NCI-H460 (cell line): ENCODE results near the gene PLXDC2. TPM values are rescaled to one million over a fixed set of nuclear protein-coding genes. Genes with fewer than 3 reads are reported as not detected.
"Not testable (repeated sequence)": the region's sequence is repeated elsewhere in the genome, so short reads cannot be mapped to it uniquely, and the experiment has no call there.

Experiments
- DNase-seq: peaks from one replicate; pipeline ENCODE4 v3.0.0-alpha.2; 2016; ENCODE audit warnings: low read depth; ENCODE audit errors: extremely low read depth
- total RNA-seq: library from RNA; depleted of rRNA; stranded (reverse); fragments of >200 nt; shearing (Covaris generic); gene quantifications from 2 replicates; pipeline ENCODE4 v1.2.3, GENCODE V29; 2014

Gene PLXDC2
- total RNA-seq, 1 experiment from 2014 or later = 0.07 TPM

DNA sequence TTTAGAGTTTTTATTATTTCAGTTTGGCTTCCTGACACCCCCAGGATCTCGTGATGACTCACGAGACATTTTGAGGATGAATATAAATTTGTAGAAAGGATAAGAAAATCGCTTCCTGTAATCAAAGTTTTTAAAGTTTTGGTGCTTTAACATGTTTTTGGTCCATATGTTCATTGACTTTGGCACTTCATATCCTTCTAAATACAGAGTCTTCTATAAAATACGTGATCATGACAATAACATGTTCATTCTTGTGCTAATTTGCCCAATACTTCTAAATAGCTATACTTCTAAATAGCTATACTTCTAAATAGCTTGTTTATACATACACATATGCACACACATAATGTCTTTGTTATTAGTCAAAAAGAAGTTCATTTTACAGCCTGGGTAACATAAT lies 341.9 kb downstream of the PLXDC2 start:
- DNase-seq = no peak

GRCh38 chr10:20162123-20162522 lies 345.9 kb downstream of the PLXDC2 start:
- DNase-seq = no peak

GRCh38 chr10:20166096-20166675 lies 350.0 kb downstream of the PLXDC2 start:
- DNase-seq = no peak

DNA sequence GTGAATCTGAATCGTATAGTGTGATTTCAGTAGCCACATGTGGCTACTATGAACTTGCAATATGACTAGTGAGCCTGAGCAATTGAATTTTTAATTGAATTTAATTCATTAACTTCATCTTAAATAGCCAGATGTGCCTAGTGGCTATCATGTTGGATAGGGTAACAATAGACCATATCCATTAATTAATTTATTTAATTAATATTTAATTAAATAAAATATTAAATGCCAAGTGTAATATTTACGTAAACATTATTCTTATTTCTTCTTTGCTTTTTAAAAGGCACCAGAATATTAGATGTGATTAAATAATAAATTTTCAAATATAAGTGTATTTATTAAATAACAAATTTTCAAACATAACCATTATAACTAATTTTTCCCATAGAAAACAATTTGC lies 354.4 kb downstream of the PLXDC2 start:
- DNase-seq = no peak

DNA sequence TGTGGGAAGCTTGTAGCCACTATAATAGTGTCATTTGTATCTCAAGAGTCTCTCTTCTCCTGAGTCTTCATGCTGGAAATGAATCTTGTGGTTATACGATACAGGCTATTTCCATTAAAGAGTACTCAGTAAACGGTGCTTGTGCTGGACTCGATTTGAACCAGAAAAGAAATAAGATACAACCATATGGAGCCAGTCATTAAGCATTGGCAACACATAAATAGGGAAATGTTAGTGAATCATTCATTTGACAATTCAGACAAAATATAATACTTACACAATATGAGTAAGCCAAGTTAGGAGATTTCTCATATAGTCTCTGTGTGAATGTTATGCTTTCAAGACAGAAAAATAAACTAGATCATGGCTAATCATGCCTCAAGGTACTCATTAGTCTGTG lies 356.8 kb downstream of the PLXDC2 start:
- no peak for DNase-seq

- no peak for DNase-seq
These were observed 359.5 kb downstream of the PLXDC2 start for GRCh38 chr10:20175719-20176118.

GRCh38 chr10:20180766-20181165 lies 364.5 kb downstream of the PLXDC2 start:
- DNase-seq = no peak

DNA sequence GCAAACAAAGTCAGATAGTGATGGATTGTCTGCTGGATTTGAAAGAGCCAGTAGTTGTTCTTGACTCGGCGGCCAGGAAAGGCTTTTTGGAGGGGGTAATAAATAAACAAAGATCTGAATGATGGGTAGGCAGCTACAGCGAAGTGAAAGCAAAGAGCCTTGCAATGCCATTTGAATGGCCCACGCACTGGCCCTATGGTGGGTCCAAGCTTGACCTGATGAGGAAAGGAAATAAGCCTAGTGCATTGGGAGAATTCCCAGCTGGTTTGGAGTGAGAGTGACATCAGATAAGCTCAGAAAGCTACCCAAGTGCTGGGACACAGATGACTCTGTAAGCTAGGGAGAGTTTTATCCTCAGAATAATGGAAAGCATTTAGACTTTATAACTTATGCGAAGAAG lies 365.2 kb downstream of the PLXDC2 start:
- DNase-seq = no peak

- DNase-seq = no peak
These were observed 368.9 kb downstream of the PLXDC2 start for GRCh38 chr10:20185116-20185515.

DNA sequence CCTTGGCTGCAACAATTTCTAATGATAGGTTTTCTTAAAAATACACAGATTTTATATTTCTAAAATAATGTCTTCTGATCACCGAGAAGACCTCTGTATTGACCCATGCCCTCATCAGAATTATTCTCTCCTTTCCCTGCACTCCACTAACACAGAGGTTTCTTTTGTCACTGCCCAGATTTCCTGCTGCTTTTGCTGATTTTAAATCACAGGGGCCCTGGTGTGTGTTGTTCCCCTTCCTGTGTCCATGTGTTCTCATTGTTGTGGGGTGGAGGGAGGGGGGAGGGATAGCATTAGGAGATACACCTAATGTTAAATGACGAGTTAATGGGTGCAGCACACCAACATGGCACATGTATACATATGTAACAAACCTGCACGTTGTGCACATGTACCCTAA lies 375.2 kb downstream of the PLXDC2 start:
- not testable (repeated sequence) for DNase-seq

GRCh38 chr10:20195076-20195475 lies 378.8 kb downstream of the PLXDC2 start:
- DNase-seq = no peak

- DNase-seq = no peak
These were observed 384.5 kb downstream of the PLXDC2 start for GRCh38 chr10:20200758-20201157.

DNA sequence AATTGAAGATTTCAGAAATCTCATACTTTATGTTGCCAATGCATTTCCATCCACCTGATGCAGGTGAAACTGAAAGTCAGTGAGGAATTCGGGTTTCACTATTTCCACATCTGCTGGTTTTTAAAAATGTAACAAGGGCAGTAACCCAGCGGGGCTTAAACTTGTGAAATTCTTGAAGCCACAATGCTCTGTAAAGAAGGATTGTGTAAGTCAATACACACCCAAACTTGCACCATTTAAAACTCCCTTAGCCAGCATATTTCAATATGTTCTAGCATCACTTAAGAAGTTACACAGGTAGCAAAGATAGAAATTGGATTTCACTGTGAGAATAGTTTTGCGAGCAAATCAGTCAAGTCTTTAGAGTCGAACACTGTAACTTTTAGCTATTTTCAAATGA lies 386.1 kb downstream of the PLXDC2 start:
- DNase-seq = no peak

DNA sequence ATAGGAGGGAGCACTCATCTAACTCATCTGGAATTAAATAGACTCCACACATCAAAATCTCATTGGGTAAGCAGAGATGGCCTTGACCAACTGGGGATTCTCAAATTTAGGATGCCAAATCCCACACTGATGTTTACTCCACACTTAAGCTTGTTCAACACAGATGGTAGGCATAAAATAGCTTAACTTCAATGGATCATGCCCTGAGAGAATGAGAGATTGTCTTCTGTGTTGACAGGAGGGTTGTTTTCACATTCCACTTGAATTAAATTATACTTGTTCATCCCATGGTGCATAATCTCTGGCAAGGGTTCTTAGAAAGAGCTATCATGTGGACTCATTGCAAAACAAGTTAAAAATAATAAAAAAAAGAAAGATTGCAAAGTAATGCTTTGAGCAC lies 391.4 kb downstream of the PLXDC2 start:
- no peak for DNase-seq

GRCh38 chr10:20209098-20209497 lies 392.9 kb downstream of the PLXDC2 start:
- not testable (repeated sequence) for DNase-seq

DNA sequence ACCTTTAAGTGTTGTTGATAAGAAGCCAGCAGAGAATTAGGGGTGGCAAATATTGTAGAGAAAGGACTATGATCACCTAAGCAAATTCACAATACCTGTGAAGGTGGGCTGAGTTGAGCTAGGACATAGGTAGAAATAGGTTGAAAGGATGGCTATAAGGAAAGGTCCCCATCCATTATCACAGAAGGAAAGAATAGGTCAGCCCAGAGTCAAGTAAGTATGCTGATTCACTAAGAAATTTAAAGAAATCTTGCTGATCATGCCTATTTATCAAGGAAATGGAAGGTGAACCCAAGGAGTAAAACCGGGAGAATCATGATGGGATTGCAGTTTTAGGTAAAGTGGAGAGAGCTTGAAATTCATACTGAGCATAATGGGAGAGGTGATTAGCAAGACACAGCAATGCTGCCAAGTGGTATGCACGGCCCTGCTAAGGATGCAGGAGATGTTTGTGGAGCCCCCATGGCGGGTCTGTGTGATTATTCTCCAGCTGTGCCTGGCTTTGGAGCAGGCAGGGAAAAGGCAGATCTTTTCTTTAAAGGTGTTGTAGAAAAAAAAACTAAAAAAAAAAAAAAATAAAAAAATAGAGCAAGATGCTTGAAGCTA lies 399.4 kb downstream of the PLXDC2 start:
- DNase-seq = no peak

DNA sequence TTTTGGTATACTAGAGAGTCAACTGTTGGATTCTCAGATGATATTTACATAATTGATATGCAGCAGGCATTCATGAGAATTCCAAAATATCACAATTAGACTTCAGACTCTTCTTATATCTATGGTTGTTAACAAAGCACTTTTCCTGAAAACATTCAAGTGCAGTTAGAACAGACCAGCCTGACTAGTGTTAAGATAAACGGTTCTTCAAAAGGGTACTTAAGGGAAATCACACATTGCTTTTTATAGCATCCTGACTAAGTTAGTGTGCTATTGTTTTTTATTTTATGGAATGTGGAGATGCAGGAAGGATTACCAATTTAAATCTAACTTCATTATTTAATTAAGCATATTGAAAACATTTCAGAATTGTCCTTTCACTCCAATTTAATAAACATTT lies 405.1 kb downstream of the PLXDC2 start:
- no peak for DNase-seq

- DNase-seq = no peak
These were observed 412.5 kb downstream of the PLXDC2 start for GRCh38 chr10:20228729-20229128.

DNA sequence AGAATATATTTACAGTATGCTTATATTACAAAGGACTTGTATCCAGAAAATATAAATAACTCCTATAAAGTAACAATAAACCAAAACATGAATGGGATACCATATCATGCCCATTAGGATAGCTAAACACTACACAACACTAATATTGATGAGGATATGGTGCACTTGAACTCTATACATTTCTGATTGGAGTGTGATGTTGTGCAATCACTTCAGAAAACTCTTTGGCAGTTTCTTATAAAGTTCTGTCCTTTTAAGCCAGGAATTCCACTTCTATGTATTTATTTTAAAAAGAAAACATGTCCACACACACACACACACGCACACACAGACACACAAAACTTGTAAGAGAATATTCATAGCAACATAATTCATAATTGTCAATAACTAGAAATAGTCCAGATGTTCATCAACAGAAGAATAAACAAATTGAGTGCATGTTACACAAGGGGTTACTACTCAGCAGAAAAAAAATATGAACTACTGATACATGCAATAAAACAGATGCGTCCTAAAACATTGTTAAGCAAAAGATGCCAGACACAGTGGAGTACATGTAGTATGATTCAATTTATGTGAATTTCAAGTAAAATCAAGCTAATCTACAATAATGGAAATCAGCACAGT lies 416.0 kb downstream of the PLXDC2 start:
- DNase-seq = no peak

- no peak for DNase-seq
These were observed 417.2 kb downstream of the PLXDC2 start for GRCh38 chr10:20233423-20233822.

- no peak for DNase-seq
These were observed 418.3 kb downstream of the PLXDC2 start for GRCh38 chr10:20234579-20234978.

DNA sequence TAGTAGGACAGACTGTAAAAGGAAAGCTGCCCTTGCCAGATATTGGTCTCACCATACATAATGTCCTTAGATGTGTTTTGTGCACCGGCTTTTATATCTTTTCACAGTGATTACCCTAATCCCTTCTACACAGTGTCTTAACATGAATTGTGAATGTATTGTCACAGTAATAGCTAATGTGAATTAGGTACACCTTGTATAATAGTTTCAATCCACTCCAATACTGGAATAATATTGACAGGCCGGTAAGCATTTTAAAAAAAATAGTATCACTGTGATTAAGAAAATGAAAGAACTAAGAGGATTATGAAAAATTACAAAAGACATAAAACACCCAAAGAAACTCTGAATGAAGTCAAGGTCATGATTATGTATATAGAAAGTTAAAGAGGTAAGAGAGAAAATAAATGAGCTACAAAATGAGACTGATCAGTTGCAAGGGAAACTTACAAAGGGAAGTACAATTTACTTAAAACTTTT lies 420.9 kb downstream of the PLXDC2 start:
- DNase-seq = no peak
